GM03348 (cell line): ENCODE results near the gene IGF2R.
"Not testable (repeated sequence)": the region's sequence is repeated elsewhere in the genome, so short reads cannot be mapped to it uniquely, and the experiment has no call there.

Experiments
- DNase-seq: peaks from one replicate; pipeline ENCODE4 v3.0.0; 2012; ENCODE audit warnings: low spot score

The IGF2R gene

GRCh38 chr6:159952289-159953005 lies 16.4 kb upstream of the IGF2R start:
- DNase-seq, result no peak

GRCh38 chr6:159953091-159953601 lies 15.7 kb upstream of the IGF2R start:
- peak; percentile 47 for DNase-seq

- DNase-seq, result no peak
Measured at GRCh38 chr6:159955945-159956361, 12.9 kb upstream of the IGF2R start.

DNA sequence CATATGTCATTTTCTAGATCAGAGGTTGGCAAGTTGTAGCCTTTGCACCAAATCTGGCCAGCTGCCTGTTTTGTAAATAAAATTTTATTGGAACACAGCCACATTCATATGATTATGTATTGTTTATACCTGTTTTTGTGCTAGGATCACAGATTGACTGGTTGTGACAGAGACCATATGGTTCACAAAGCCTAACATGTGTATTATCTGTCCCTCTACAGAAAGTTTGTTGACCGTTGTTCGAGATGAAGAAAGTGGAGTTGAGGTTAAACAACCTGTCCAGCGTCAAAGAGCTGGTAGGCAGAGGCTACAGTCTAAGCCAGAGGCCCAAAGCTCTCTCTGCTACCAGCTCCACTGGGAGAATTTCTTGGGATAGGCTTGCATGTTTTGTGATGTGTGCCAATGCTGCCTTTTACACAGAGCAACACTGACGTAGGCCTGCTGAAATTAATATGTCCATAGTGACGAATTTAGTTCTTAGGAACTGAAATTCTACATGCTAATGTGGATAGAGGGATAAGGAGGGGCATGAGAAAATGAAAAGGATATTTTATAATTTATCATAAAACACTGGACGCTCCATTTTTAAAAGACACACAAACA lies 11.7 kb upstream of the IGF2R start:
- no peak for DNase-seq

GRCh38 chr6:159959165-159959975 lies 9.5 kb upstream of the IGF2R start:
- no peak for DNase-seq

DNA sequence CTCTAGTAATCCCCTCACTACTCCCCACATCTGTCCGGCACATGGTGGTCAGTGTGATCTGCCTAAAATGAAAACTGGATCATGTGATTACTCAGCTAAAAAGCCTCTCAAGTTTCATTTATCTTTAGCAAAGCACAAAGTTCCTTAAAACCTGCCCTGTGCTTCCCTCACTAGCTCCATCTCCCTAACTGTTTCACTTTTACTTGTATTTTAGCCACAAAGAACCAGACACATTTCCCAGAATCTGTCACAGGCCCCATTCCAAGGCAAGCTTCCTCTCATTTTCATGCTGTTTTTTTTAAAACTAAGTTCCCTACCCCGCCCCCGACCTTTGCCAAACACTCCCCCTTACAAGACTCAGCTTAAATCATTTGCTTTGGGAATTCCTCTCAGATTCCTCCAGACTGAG lies 8.9 kb upstream of the IGF2R start:
- peak; percentile 28 for DNase-seq

DNA sequence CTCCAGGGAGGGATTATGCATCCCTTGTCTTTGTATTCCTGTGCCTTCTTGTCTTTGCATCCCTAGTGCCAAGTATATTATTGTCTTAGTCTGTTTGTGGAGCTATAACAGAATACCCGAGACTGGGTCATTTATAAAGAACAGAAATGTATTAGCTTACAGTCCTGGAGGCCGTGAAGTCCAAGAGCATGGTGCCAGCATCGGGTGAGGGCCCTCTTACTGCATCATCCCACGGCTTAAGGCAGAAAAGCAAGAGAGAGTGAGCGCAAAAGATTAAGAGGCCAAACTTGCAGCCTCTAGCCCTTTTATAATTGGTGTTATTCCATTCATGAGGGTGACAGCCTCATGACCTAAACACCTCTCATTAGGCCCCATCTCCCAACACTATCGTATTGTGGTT lies 8.4 kb upstream of the IGF2R start:
- no peak for DNase-seq

GRCh38 chr6:159961528-159961927 lies 7.4 kb upstream of the IGF2R start:
- no peak for DNase-seq

GRCh38 chr6:159963111-159963510 lies 5.8 kb upstream of the IGF2R start:
- no peak for DNase-seq

DNA sequence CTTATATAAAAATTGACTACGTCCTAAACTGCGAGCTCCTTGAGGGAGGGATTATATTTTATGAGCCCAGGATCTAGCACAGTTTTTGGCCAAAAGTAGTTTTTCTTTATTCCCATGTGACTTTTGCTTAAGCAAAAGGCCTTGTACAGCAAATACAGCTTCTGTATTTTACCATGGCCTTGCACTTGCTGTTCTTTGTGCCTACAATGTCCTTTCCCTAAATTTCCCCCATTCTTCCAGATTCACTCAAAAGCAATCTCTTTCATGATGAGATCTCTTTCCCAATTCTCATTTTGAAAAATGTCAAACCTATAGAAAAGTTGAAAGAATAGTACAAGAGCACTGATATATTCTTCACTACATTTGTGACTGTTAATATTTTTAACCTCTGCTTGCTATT lies 4.8 kb upstream of the IGF2R start:
- no peak for DNase-seq

- no peak for DNase-seq
Measured at GRCh38 chr6:159966339-159966738, 2.5 kb upstream of the IGF2R start.

GRCh38 chr6:159966981-159967380 lies 1.9 kb upstream of the IGF2R start:
- DNase-seq, result no peak

- not testable (repeated sequence) for DNase-seq
Measured at GRCh38 chr6:159967621-159968020, 1.3 kb upstream of the IGF2R start.

GRCh38 chr6:159969204-159969912 lies 476 bp downstream of the IGF2R start:
- DNase-seq, result peak; percentile 52

GRCh38 chr6:159969921-159970320 lies 1.0 kb downstream of the IGF2R start:
- peak; percentile 68 for DNase-seq

GRCh38 chr6:159970659-159971063 lies 1.8 kb downstream of the IGF2R start:
- DNase-seq, result no peak

GRCh38 chr6:159971341-159972178 lies 2.7 kb downstream of the IGF2R start:
- DNase-seq, result no peak

- no peak for DNase-seq
Measured at GRCh38 chr6:159972506-159973268, 3.8 kb downstream of the IGF2R start.

GRCh38 chr6:159973406-159973805 lies 4.5 kb downstream of the IGF2R start:
- no peak for DNase-seq

DNA sequence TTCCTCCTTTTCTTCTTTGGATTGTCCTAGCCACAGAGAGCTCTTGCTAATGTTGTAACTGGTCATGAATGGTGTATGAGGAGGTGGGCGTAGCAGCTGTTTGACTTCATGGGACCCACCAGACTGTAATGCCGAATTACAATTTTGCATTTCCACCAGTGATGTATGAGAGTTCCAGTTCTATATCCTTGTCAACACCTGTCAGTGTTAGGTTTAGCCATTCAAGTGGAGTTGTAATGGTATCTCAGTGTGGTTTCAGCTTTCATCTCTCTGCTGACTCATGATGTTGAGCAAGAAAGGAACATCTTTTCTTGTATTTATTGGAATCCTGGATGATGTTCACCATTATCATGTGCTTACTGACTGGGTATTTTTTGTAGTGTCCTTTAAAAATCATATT lies 5.1 kb downstream of the IGF2R start:
- peak; percentile 57 for DNase-seq
